IMR-90 (cell line): ENCODE data around the gene TRIM44. TPM values are rescaled to one million over a fixed set of nuclear protein-coding genes. Genes with fewer than 3 reads are reported as not detected.

Experiments used
- ATAC-seq: fragments of 200-7000 bp; cut with Tn5 transposase; 2 replicates; pipeline ENCODE4 v1.9.1; 2020; ENCODE audit warnings: low read depth, mild to moderate bottlenecking, moderate library complexity
- BruUV-seq: library from RNA; stranded (reverse); fragments of 400-500 nt; replicated peaks from 2 replicates; lab custom pipeline; 2021; lab: Mats Ljungman, UMichigan
- CTCF ChIA-PET: fragments of 300-600 bp; formaldehyde crosslinking; extraction: SDS; loops from one replicate; lab custom pipeline; 2021; ENCODE audit warnings: antibody characterized with exemption; lab: Yijun Ruan, JAX
- POLR2A ChIA-PET: fragments of 300-600 bp; sonication (Branson Sonifier 250); formaldehyde crosslinking; loops from one replicate; lab custom pipeline; 2022; ENCODE audit warnings: antibody characterized with exemption; ENCODE audit not compliant: unreplicated experiment; lab: Charles Lee
- DNase-seq: peaks from one replicate; pipeline ENCODE4 v3.0.0; 2013
- H2AFZ ChIP-seq: replicated peaks from 2 replicates; pipeline ENCODE3; 2013; ENCODE audit warnings: low read length, mild to moderate bottlenecking; ENCODE audit not compliant: poor library complexity
- H2AK5ac ChIP-seq: 2 replicates; pipeline ENCODE4 v1.6.1; 2013; ENCODE audit warnings: low read depth, low read length, inconsistent platforms
- H2AK9ac ChIP-seq: replicated peaks from 2 replicates; pipeline ENCODE3; 2013; ENCODE audit warnings: mild to moderate bottlenecking, low read depth, low read length, moderate library complexity; ENCODE audit not compliant: poor library complexity
- H2BK120ac ChIP-seq: 2 replicates; pipeline ENCODE4 v1.6.1; 2013; ENCODE audit warnings: low read depth, low read length, inconsistent platforms
- H2BK15ac ChIP-seq: 3 replicates; pipeline ENCODE4 v1.6.1; 2013; ENCODE audit warnings: low read depth, low read length, inconsistent platforms
- H2BK20ac ChIP-seq: 2 replicates; pipeline ENCODE4 v1.6.1; 2013; ENCODE audit warnings: low read depth, mild to moderate bottlenecking, inconsistent platforms, low read length, moderate library complexity
- H2BK5ac ChIP-seq: 2 replicates; pipeline ENCODE4 v1.6.1; 2013; ENCODE audit warnings: mild to moderate bottlenecking, low read depth, low read length, inconsistent platforms; ENCODE audit not compliant: poor library complexity, severe bottlenecking
- H3K14ac ChIP-seq: replicated peaks from 2 replicates; pipeline ENCODE4 v1.6.1; 2013; ENCODE audit warnings: low read depth, low read length, inconsistent platforms
- H3K18ac ChIP-seq: 2 replicates; pipeline ENCODE4 v1.6.1; 2013; ENCODE audit warnings: low read depth, low read length, control low read depth
- H3K23ac ChIP-seq: 2 replicates; pipeline ENCODE4 v1.6.1; 2013; ENCODE audit warnings: low read depth, low read length, inconsistent platforms
- H3K27ac ChIP-seq: 2 replicates; pipeline ENCODE4 v1.5.1; 2013; ENCODE audit warnings: mild to moderate bottlenecking, control low read depth, low read length; ENCODE audit not compliant: insufficient read depth
- H3K27me3 ChIP-seq: 2 replicates; pipeline ENCODE4 v1.6.1; 2013; ENCODE audit warnings: low read length; ENCODE audit not compliant: control insufficient read depth, insufficient read depth
- H3K36me3 ChIP-seq: 2 replicates; pipeline ENCODE4 v1.6.1; 2013; ENCODE audit warnings: low read length, mixed read lengths; ENCODE audit not compliant: control insufficient read depth, insufficient read depth
- H3K4ac ChIP-seq: 2 replicates; pipeline ENCODE4 v1.6.1; 2013; ENCODE audit warnings: low read depth, low read length, inconsistent platforms
- H3K4me1 ChIP-seq: 2 replicates; pipeline ENCODE4 v1.6.1; 2013; ENCODE audit warnings: low read length, mixed read lengths; ENCODE audit not compliant: control insufficient read depth, insufficient read depth
- H3K4me2 ChIP-seq: 2 replicates; pipeline ENCODE4 v1.6.1; 2013; ENCODE audit warnings: low read depth, mild to moderate bottlenecking, control low read depth, low read length, moderate library complexity
- H3K4me3 ChIP-seq: 2 replicates; pipeline ENCODE4 v1.5.1; 2013; ENCODE audit warnings: low read depth, mild to moderate bottlenecking, control low read depth, low read length, moderate library complexity; ENCODE audit not compliant: insufficient read depth
- H3K56ac ChIP-seq: 2 replicates; pipeline ENCODE4 v1.6.1; 2013; ENCODE audit warnings: low read length, inconsistent platforms; ENCODE audit not compliant: insufficient read depth; ENCODE audit errors: extremely low read depth
- H3K79me1 ChIP-seq, 2 experiments: 2 replicates each; pipeline ENCODE4 v1.6.1; 2013; ENCODE audit warnings: low read length in 2 of 2, inconsistent platforms in 1 of 2, low read depth in 1 of 2
- H3K9ac ChIP-seq: 2 replicates; pipeline ENCODE4 v1.6.1; 2013; ENCODE audit warnings: low read depth, low read length, control low read depth
- H3K9me1 ChIP-seq: 2 replicates; pipeline ENCODE4 v1.6.1; 2013; ENCODE audit warnings: low read length, inconsistent platforms; ENCODE audit not compliant: insufficient read depth
- H3K9me3 ChIP-seq: 2 replicates; pipeline ENCODE4 v1.6.1; 2013; ENCODE audit warnings: low read length; ENCODE audit not compliant: control insufficient read depth, insufficient read depth
- H4K20me1 ChIP-seq: 2 replicates; pipeline ENCODE4 v1.6.1; 2013; ENCODE audit warnings: low read length, inconsistent platforms; ENCODE audit not compliant: insufficient read depth
- H4K5ac ChIP-seq: 2 replicates; pipeline ENCODE4 v1.6.1; 2013; ENCODE audit warnings: mild to moderate bottlenecking, low read depth, low read length, control low read depth
- H4K8ac ChIP-seq, 2 experiments: 2 replicates each; pipeline ENCODE4 v1.6.1; 2013; ENCODE audit warnings: low read depth in 2 of 2, low read length in 2 of 2, control low read depth in 1 of 2, inconsistent platforms in 1 of 2
- H4K91ac ChIP-seq: 2 replicates; pipeline ENCODE4 v1.6.1; 2013; ENCODE audit warnings: low read depth, low read length, inconsistent platforms; ENCODE audit not compliant: insufficient read depth
- CEBPB ChIP-seq: IDR thresholded peaks from 2 replicates; pipeline ENCODE4 v1.6.1; 2012; ENCODE audit warnings: low read depth, low read length, improper control_type of control experiment
- POLR2A ChIP-seq: IDR thresholded peaks from 2 replicates; pipeline ENCODE4 v1.6.1; 2012; ENCODE audit warnings: mild to moderate bottlenecking, low read depth, low read length
- RCOR1 ChIP-seq: IDR thresholded peaks from 2 replicates; pipeline ENCODE4 v1.6.1; 2012; ENCODE audit warnings: mild to moderate bottlenecking, low read length, improper control_type of control experiment; ENCODE audit not compliant: insufficient replicate concordance
- SMC3 ChIP-seq: fragments of 150-350 bp; IDR thresholded peaks from 2 replicates; pipeline ENCODE4 v1.6.1; 2016; ENCODE audit warnings: low read depth, mild to moderate bottlenecking, antibody characterized with exemption, low read length, moderate library complexity
- WGBS, 2 experiments: methylation state at CpG; one replicate each; pipeline versions ENCODE4 v1.1.5 to v1.1.7; 2013; ENCODE audit warnings: missing lambda C conversion rate in 2 of 2; ENCODE audit not compliant: insufficient read length in 1 of 2; ENCODE audit errors: extremely low coverage in 2 of 2; 5-methylcytosine and 5-hydroxymethylcytosine counted together
- dilution Hi-C: fragments of 300-500 bp; cut with HindIII; formaldehyde crosslinking; loops from one replicate; pipeline ENCODE4 v1.14.3; 2018; ENCODE audit warnings: low sequenced_read_pairs; ENCODE audit not compliant: unreplicated experiment
- in situ Hi-C: fragments of 300-500 bp; cut with MboI; formaldehyde crosslinking; loops from 3 replicates; pipeline ENCODE4 v1.14.3; 2019; ENCODE audit warnings: low sequenced_read_pairs, inconsistent platforms, mixed read lengths
- intact Hi-C: fragments of 100-400 bp; cut with micrococcal nuclease; formaldehyde crosslinking; loops from 2 replicates; pipeline ENCODE4 v1.10.0; 2022
- polyA plus RNA-seq, 3 experiments: library from polyadenylated mRNA; depleted of rRNA; stranded (reverse); fragments of >200 nt; gene quantifications; 2 replicates each; pipeline ENCODE4 v1.2.3, GENCODE V29; 2012; ENCODE audit warnings: low replicate concordance in 1 of 3
- total RNA-seq: library from RNA; depleted of rRNA; stranded (reverse); fragments of >200 nt; gene quantifications from 2 replicates; pipeline ENCODE4 v1.2.3, GENCODE V29; 2012

Gene TRIM44
- total and polyA plus RNA-seq, 2 of the 4 experiments (the other 2 are of a cell fraction) = 50.7 to 104 TPM

DNA sequence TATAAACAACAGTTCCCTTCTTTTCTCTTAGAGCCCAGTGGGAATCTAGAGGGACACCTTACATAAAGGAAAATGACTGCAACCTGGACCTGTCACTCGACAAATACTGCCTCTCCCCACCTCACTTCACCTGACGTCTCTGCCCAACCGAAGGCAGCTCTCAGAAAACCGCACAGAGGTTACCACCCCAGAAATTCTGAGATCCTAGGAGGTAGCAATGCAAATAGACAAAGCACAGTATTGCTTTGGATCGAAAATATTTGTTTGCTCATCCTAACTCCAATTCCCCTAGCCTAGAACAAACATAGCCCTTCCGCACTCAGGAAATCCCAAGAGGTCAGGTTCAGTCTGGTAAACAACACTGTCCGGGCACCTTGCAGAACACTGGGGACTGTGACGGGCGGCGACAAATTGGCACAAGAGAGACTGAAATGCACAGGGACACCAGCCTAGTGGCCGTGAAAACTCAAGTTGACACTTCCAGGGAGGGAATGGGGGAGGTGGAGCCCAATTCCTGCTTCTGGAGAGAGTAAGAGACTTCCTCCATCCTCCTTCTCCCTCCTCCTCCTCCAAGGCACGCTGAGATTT lies 420 bp upstream of the TRIM44 start:
- Histone ChIP-seq H3K79me1 (peaks cover 16 to 32% of the 10 kb centered on the region in 2 experiments), H3K23ac (peak overlapping the region; percentile 97), H2AK9ac (peak overlapping the region; percentile 91), H2AFZ (peak overlapping the region; percentile 98), H3K56ac (peak overlapping the region; percentile 92), H2BK120ac (peak overlapping the region; percentile 93), H2AK5ac (peak overlapping the region; percentile 82), H3K18ac (peak overlapping the region; percentile 88), H4K91ac (peak overlapping the region; percentile 68), H3K4me2 (peak overlapping the region; percentile 91), H3K9me3 (peaks cover 3% of the 10 kb centered on the region; the same call in 1 of the 2 replicates), H3K27ac (peak overlapping the region; percentile 94), H2BK5ac (peak overlapping the region; percentile 73), H3K4me3 (peak overlapping the region; percentile 68), H3K27me3 (no peaks in the 10 kb centered on the region), H3K4me1 (peaks cover 11% of the 10 kb centered on the region), H3K14ac (peak overlapping the region; percentile 96), H4K20me1 (0 out of 2 replicates have a peak, but pooled peaks cover under 1% of the 10 kb centered on the region), H3K4ac (peak overlapping the region; percentile 97), H4K8ac (peak overlapping the region; percentile 87 to 97), H3K9me1 (no peaks in the 10 kb centered on the region), H2BK20ac (peak overlapping the region; percentile 49), H3K9ac (peak overlapping the region; percentile 90), H2BK15ac (peak overlapping the region; percentile 91), H3K36me3 (no peaks in the 10 kb centered on the region), H4K5ac (peak overlapping the region; percentile 96)
- TF ChIP-seq CEBPB = no peak
- no peak for TF ChIP-seq RCOR1
- no peak for TF ChIP-seq POLR2A
- TF ChIP-seq SMC3 = no peak
- POLR2A ChIA-PET = no interaction called here
- WGBS, 2 experiments = 0% methylated on average over 1 of the region's 12 CpGs; no CpG with 5 or more reads in 1 of the 2 experiments
- intact Hi-C loops = loop anchor here (2.0 kb wide), 2 partner anchors 39 to 175 kb away; no protein-coding TSS in a partner anchor
- dilution Hi-C loops = no loop called here
- no TSS peak for BruUV-seq
- CTCF ChIA-PET = no interaction called here
- DNase-seq (no peak), ATAC-seq (no peak; the same call in none of the 2 replicates)
- in situ Hi-C loops = no loop called here
